GM19467 (cell line): ENCODE measurements around the gene BBS12.

ENCODE experiments used
- ATAC-seq: cut with Tn5 transposase; IDR thresholded peaks from one replicate; pipeline ENCODE4 v1.9.1; 2021; ENCODE audit warnings: mild to moderate bottlenecking, moderate library complexity; ENCODE audit not compliant: unreplicated experiment

BBS12 gene

GRCh38 chr4:122732329-122733026 lies at the start of gene BBS12:
Gene BBS12, plus strand, starts transcription at chr4:122732704. Its CDS starts 9,189 bp downstream, at chr4:122741893.
- ATAC-seq = peak; percentile 99

- no peak for ATAC-seq
Observed at GRCh38 chr4:122686691-122687090, 45.8 kb upstream of the BBS12 start.

GRCh38 chr4:122687531-122688061 lies 44.9 kb upstream of the BBS12 start:
- no peak for ATAC-seq

- ATAC-seq = no peak
Observed at GRCh38 chr4:122688529-122689140, 43.9 kb upstream of the BBS12 start.

- ATAC-seq = peak; percentile 94
Observed at GRCh38 chr4:122689972-122690371, 42.5 kb upstream of the BBS12 start.

GRCh38 chr4:122691988-122692387 lies 40.5 kb upstream of the BBS12 start:
- no peak for ATAC-seq

- no peak for ATAC-seq
Observed at GRCh38 chr4:122692641-122693520, 39.6 kb upstream of the BBS12 start.

GRCh38 chr4:122695226-122695625 lies 37.3 kb upstream of the BBS12 start:
- no peak for ATAC-seq

GRCh38 chr4:122700178-122700725 lies 32.3 kb upstream of the BBS12 start:
- ATAC-seq = no peak

GRCh38 chr4:122701061-122701460 lies 31.4 kb upstream of the BBS12 start:
- ATAC-seq = no peak

GRCh38 chr4:122701965-122702364 lies 30.5 kb upstream of the BBS12 start:
- no peak for ATAC-seq

GRCh38 chr4:122702939-122703338 lies 29.6 kb upstream of the BBS12 start:
- no peak for ATAC-seq

GRCh38 chr4:122703868-122704267 lies 28.6 kb upstream of the BBS12 start:
- no peak for ATAC-seq

GRCh38 chr4:122705009-122705408 lies 27.5 kb upstream of the BBS12 start:
- ATAC-seq = no peak

- ATAC-seq = no peak
Observed at GRCh38 chr4:122705547-122706117, 26.9 kb upstream of the BBS12 start.

- ATAC-seq = no peak
Observed at GRCh38 chr4:122706511-122706910, 26.0 kb upstream of the BBS12 start.

GRCh38 chr4:122707497-122707896 lies 25.0 kb upstream of the BBS12 start:
- ATAC-seq = no peak

- no peak for ATAC-seq
Observed at GRCh38 chr4:122709236-122709635, 23.3 kb upstream of the BBS12 start.

- ATAC-seq = no peak
Observed at GRCh38 chr4:122710434-122711308, 21.8 kb upstream of the BBS12 start.

GRCh38 chr4:122711919-122712318 lies 20.6 kb upstream of the BBS12 start:
- ATAC-seq = no peak
